ENCODE data around the gene UPF1. TPM values are rescaled to one million over a fixed set of nuclear protein-coding genes. Genes with fewer than 3 reads are reported as not detected.

Gene UPF1
- polyA plus RNA-seq (2013, experiment 1 of 2): 26.9 TPM
- 25.8 TPM for polyA plus RNA-seq (2013, experiment 2 of 2)

DNA sequence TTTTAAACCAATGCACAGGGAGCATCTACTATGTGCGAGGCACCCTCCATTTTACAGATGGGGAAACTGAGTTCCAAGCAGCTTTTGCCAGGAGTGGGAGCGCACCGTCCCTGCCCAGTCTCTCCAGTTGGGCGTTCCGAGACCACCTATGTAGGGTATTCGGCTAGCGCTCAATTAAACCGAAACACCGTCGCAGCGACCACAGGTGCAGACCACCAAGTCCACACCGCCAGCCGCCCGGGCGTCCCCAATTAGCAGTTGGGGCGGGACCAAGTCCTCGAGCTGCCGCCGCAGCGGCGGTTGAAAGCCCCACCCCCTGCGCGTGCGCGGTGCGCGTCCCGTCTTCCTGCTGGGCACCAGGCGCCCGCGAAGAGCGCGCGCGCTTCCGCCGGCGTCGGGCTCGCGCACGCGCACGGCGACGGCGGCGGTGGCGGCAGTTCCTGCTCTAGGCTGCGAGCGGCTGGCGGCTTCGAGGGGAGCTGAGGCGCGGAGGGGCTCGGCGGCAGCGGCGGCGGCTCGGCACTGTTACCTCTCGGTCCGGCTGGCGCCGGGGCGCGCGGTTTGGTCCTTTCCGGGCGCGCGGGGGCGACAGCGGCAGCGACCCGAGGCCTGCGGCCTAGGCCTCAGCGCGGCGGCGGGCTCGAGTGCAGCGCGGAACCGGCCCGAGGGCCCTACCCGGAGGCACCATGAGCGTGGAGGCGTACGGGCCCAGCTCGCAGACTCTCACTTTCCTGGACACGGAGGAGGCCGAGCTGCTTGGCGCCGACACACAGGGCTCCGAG lies at the start of gene UPF1:
TSS of gene UPF1 (plus strand) at position 436 of the 782 bp plus-strand sequence. CDS start at position 687, 251 bp downstream.
- peak within 1 kb of the TSS; percentile 76 for H3K27ac ChIP-seq (ENCODE audit: low read depth, low read length)

GRCh38 chr19:18782559-18783225 lies 49.1 kb upstream of the UPF1 start:
- no peak overlapping the region for H3K56ac ChIP-seq (ENCODE audit: low read length)
- H3K4me1 ChIP-seq (ENCODE audit: control insufficient read depth, low read depth, low read length): peaks cover 2% of the 10 kb centered on the region
- H3K23ac ChIP-seq (ENCODE audit: low read length): no peak overlapping the region
- H3K36me3 ChIP-seq (ENCODE audit: control insufficient read depth, insufficient read depth, low read length): no peaks in the 10 kb centered on the region
- no peak overlapping the region for H3K4me3 ChIP-seq (ENCODE audit: low read length)
- no peak overlapping the region for H3K9ac ChIP-seq (ENCODE audit: low read length)
- no peak overlapping the region for H4K5ac ChIP-seq (ENCODE audit: low read length)
- no peak overlapping the region for H3K4ac ChIP-seq (ENCODE audit: low read depth, low read length)
- no peaks in the 10 kb centered on the region for H3K79me1 ChIP-seq (ENCODE audit: low read length)
- peaks cover 10% of the 10 kb centered on the region for H3K27me3 ChIP-seq (ENCODE audit: insufficient read depth, low read length, poor library complexity)
- no peak overlapping the region for H2BK15ac ChIP-seq (replicated peaks; ENCODE audit: low read depth)
- H4K8ac ChIP-seq (ENCODE audit: low read depth, low read length): no peak overlapping the region
- no peak overlapping the region for H2BK120ac ChIP-seq (ENCODE audit: low read depth, low read length)
- H3K18ac ChIP-seq (ENCODE audit: low read length): no peak overlapping the region
- no peaks in the 10 kb centered on the region for H3K79me2 ChIP-seq (ENCODE audit: control insufficient read depth, insufficient read depth, low read length)
- no peak overlapping the region for H2AK5ac ChIP-seq (ENCODE audit: low read length)
- no peak overlapping the region for H3K27ac ChIP-seq (ENCODE audit: low read depth, low read length)
- no peak overlapping the region for H3K4me2 ChIP-seq (ENCODE audit: low read length)
- no peak overlapping the region for H2BK5ac ChIP-seq (ENCODE audit: low read length)
- DNase-seq: no peak
- WGBS (ENCODE audit: extremely low coverage, insufficient coverage, low lambda C conversion rate): no CpG with 5 or more reads among the region's 22 CpGs

More for the DNA sequence above, at the start of gene UPF1:
- Histone ChIP-seq H2BK120ac (ENCODE audit: low read depth, low read length) (no peak within 1 kb of the TSS), H2BK15ac (replicated peaks; ENCODE audit: low read depth) (no peak within 1 kb of the TSS), H3K79me2 (ENCODE audit: control insufficient read depth, insufficient read depth, low read length) (peaks cover 43% of the 10 kb centered on the region), H3K56ac (ENCODE audit: low read length) (peak within 1 kb of the TSS; percentile 98), H2BK5ac (ENCODE audit: low read length) (peak within 1 kb of the TSS; percentile 67), H4K8ac (ENCODE audit: low read depth, low read length) (no peak within 1 kb of the TSS), H3K18ac (ENCODE audit: low read length) (peak within 1 kb of the TSS; percentile 97), H3K79me1 (ENCODE audit: low read length) (peaks cover 19% of the 10 kb centered on the region), H3K4ac (ENCODE audit: low read depth, low read length) (peak within 1 kb of the TSS; percentile 89), H2AK5ac (ENCODE audit: low read length) (no peak within 1 kb of the TSS), H3K23ac (ENCODE audit: low read length) (peak within 1 kb of the TSS; percentile 80), H3K4me1 (ENCODE audit: control insufficient read depth, low read depth, low read length) (peaks cover 4% of the 10 kb centered on the region), H4K5ac (ENCODE audit: low read length) (no peak within 1 kb of the TSS), H3K4me3 (ENCODE audit: low read length) (peak within 1 kb of the TSS; percentile 47), H3K4me2 (ENCODE audit: low read length) (peak within 1 kb of the TSS; percentile 92), H3K36me3 (ENCODE audit: control insufficient read depth, insufficient read depth, low read length) (no peaks in the 10 kb centered on the region), H3K27me3 (ENCODE audit: insufficient read depth, low read length, poor library complexity) (no peaks in the 10 kb centered on the region), H3K9ac (ENCODE audit: low read length) (peak within 1 kb of the TSS; percentile 97)
- DNase-seq: peak; percentile 95
- WGBS (ENCODE audit: extremely low coverage, insufficient coverage, low lambda C conversion rate): no CpG with 5 or more reads among the region's 96 CpGs

DNA sequence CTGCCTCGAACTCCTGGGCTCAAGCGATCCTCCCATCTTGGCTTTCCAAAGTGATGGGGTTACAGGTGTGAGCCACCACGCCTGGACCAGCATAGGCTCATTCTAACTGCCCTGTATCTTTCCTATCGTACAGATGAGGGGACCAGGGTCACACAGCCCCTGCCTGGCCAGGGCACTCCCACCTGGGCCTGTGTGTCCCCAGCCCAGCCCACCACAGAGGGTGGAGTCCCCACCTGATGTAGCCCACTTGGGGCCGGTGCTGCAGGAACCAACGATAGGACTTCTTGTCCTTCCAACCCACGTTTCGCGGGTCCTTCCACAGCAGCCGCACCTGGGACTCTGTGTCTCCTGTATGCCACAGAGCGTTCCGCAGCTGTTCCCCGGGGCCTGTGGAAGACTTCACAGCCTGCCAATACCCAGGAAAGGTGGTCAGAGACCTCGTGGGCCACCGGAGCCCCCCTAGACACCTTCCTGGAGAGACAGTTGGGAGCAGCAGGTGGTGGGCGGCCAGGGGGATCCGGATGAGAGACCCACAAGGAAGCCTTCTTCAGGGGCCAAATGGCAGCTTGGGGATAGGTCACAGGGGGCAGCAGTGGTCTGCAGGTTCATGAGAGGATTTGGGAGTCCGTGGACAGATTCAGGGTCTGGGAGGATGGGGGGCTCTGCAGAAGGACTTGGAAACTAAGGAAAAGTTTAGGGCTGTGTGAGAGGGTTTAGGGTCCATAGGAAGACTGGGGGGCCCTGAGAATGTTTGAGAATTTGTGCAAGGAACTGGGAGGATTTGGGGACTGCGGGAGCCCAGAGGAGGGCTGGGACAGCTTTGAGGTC lies 47.6 kb upstream of the UPF1 start:
- Histone ChIP-seq H2AK5ac (ENCODE audit: low read length) (no peak overlapping the region), H2BK15ac (replicated peaks; ENCODE audit: low read depth) (no peak overlapping the region), H3K79me1 (ENCODE audit: low read length) (no peaks in the 10 kb centered on the region), H3K9ac (ENCODE audit: low read length) (no peak overlapping the region), H3K56ac (ENCODE audit: low read length) (no peak overlapping the region), H4K5ac (ENCODE audit: low read length) (no peak overlapping the region), H3K27ac (ENCODE audit: low read depth, low read length) (no peak overlapping the region), H3K4me3 (ENCODE audit: low read length) (no peak overlapping the region), H3K4me2 (ENCODE audit: low read length) (no peak overlapping the region), H2BK5ac (ENCODE audit: low read length) (no peak overlapping the region), H4K8ac (ENCODE audit: low read depth, low read length) (no peak overlapping the region), H2BK120ac (ENCODE audit: low read depth, low read length) (no peak overlapping the region), H3K27me3 (ENCODE audit: insufficient read depth, low read length, poor library complexity) (peaks cover 21% of the 10 kb centered on the region), H3K4ac (ENCODE audit: low read depth, low read length) (no peak overlapping the region), H3K79me2 (ENCODE audit: control insufficient read depth, insufficient read depth, low read length) (no peaks in the 10 kb centered on the region), H3K18ac (ENCODE audit: low read length) (no peak overlapping the region), H3K36me3 (ENCODE audit: control insufficient read depth, insufficient read depth, low read length) (no peaks in the 10 kb centered on the region), H3K23ac (ENCODE audit: low read length) (no peak overlapping the region), H3K4me1 (ENCODE audit: control insufficient read depth, low read depth, low read length) (peaks cover 2% of the 10 kb centered on the region)
- WGBS (ENCODE audit: extremely low coverage, insufficient coverage, low lambda C conversion rate): no CpG with 5 or more reads among the region's 19 CpGs
- no peak for DNase-seq

GRCh38 chr19:18784786-18785120 lies 47.0 kb upstream of the UPF1 start:
- no CpG with 5 or more reads among the region's 16 CpGs for WGBS (ENCODE audit: extremely low coverage, insufficient coverage, low lambda C conversion rate)
- DNase-seq: no peak
- no peak overlapping the region for H2BK5ac ChIP-seq (ENCODE audit: low read length)
- H3K36me3 ChIP-seq (ENCODE audit: control insufficient read depth, insufficient read depth, low read length): no peaks in the 10 kb centered on the region
- no peak overlapping the region for H4K8ac ChIP-seq (ENCODE audit: low read depth, low read length)
- H3K4ac ChIP-seq (ENCODE audit: low read depth, low read length): no peak overlapping the region
- H3K79me2 ChIP-seq (ENCODE audit: control insufficient read depth, insufficient read depth, low read length): no peaks in the 10 kb centered on the region
- H2BK15ac ChIP-seq (replicated peaks; ENCODE audit: low read depth): no peak overlapping the region
- no peak overlapping the region for H3K23ac ChIP-seq (ENCODE audit: low read length)
- peaks cover 2% of the 10 kb centered on the region for H3K4me1 ChIP-seq (ENCODE audit: control insufficient read depth, low read depth, low read length)
- no peak overlapping the region for H3K9ac ChIP-seq (ENCODE audit: low read length)
- no peak overlapping the region for H4K5ac ChIP-seq (ENCODE audit: low read length)
- H2BK120ac ChIP-seq (ENCODE audit: low read depth, low read length): no peak overlapping the region
- H3K56ac ChIP-seq (ENCODE audit: low read length): no peak overlapping the region
- H3K27ac ChIP-seq (ENCODE audit: low read depth, low read length): no peak overlapping the region
- no peak overlapping the region for H2AK5ac ChIP-seq (ENCODE audit: low read length)
- peaks cover 27% of the 10 kb centered on the region for H3K27me3 ChIP-seq (ENCODE audit: insufficient read depth, low read length, poor library complexity)
- no peak overlapping the region for H3K4me3 ChIP-seq (ENCODE audit: low read length)
- no peak overlapping the region for H3K18ac ChIP-seq (ENCODE audit: low read length)
- no peaks in the 10 kb centered on the region for H3K79me1 ChIP-seq (ENCODE audit: low read length)
- H3K4me2 ChIP-seq (ENCODE audit: low read length): no peak overlapping the region

DNA sequence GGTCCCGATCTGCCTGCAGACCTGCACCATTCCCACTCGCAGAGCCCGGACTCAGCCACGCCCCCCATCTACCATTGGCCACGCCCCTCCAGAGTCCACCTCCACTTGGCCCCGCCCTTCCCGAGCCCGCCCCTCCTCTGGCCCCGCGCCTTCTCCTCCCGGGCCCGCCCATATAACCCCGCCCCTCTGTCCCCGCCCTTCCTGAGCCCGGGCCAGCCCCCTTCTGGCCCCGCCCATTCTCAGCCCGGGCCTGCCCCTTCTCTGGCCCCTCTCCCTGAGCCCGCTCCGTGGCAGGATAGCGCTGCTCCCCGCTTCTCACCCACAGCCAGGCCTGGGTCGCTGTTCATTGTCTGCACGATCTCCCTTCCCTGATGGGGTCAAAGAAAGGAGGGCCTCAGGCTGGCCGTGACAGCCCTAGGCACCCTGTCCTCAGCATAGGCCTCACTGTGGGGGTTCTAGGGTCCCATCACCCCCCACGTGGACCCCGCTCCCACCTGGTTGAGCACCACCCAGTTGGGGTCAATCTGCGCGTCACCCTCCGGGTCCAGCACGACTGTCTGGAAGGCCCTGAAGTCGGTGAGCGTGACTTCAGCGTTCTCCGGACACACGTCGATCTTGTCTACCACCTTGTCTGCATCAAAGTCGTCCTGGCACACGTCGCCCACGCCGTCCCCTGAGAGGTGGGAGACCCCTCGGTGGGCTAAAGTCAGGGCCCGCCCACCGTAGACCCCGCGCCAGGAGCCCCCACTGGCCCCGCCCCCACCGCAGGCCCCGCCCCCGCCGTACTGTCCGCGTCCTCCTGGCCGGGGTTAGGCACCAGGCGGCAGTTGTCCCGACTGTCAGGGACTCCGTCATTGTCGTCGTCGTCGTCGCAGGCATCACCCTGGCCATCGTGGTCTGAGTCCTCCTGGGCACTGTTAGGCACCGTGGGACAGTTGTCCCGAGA lies 46.3 kb upstream of the UPF1 start:
- Histone ChIP-seq H2BK120ac (ENCODE audit: low read depth, low read length) (no peak overlapping the region), H3K79me1 (ENCODE audit: low read length) (no peaks in the 10 kb centered on the region), H3K4me1 (ENCODE audit: control insufficient read depth, low read depth, low read length) (peaks cover 2% of the 10 kb centered on the region), H2AK5ac (ENCODE audit: low read length) (no peak overlapping the region), H4K5ac (ENCODE audit: low read length) (no peak overlapping the region), H3K27me3 (ENCODE audit: insufficient read depth, low read length, poor library complexity) (peaks cover 33% of the 10 kb centered on the region), H3K23ac (ENCODE audit: low read length) (no peak overlapping the region), H4K8ac (ENCODE audit: low read depth, low read length) (no peak overlapping the region), H3K4me2 (ENCODE audit: low read length) (peak overlapping the region; percentile 7), H3K36me3 (ENCODE audit: control insufficient read depth, insufficient read depth, low read length) (no peaks in the 10 kb centered on the region), H3K4me3 (ENCODE audit: low read length) (no peak overlapping the region), H3K4ac (ENCODE audit: low read depth, low read length) (no peak overlapping the region), H3K27ac (ENCODE audit: low read depth, low read length) (no peak overlapping the region), H2BK15ac (replicated peaks; ENCODE audit: low read depth) (no peak overlapping the region), H3K18ac (ENCODE audit: low read length) (no peak overlapping the region), H3K9ac (ENCODE audit: low read length) (peak overlapping the region; percentile 14), H2BK5ac (ENCODE audit: low read length) (no peak overlapping the region), H3K79me2 (ENCODE audit: control insufficient read depth, insufficient read depth, low read length) (no peaks in the 10 kb centered on the region), H3K56ac (ENCODE audit: low read length) (peak overlapping the region; percentile 37)
- peak; percentile 89 for DNase-seq
- WGBS (ENCODE audit: extremely low coverage, insufficient coverage, low lambda C conversion rate): no CpG with 5 or more reads among the region's 65 CpGs
